ENCODE measurements around the gene PCYT2. TPM values are rescaled to one million over a fixed set of nuclear protein-coding genes. Genes with fewer than 3 reads are reported as not detected.

The PCYT2 gene
- total RNA-seq, 4 donors from 2014 or later: 23.7 to 34.2 (median 30.4) TPM

DNA sequence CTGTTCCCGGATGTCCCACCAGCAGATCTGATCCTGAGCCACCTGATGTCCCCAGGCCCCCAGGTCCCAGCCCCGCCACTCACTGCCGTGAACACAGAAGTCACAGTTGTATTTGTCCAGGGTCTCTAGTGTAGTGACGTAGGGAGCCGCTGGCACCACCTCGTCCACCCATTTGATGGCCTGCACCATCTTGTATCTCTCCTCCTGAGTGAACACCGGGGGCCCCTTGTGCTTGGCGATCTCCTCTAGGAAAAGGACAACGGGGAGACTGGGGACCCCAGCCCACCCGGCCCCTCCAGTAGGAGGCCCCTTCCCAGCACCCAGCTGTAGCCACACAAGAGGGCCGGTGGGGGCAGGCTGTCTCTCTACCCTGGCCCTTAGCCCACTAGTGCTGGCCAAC, 2.4 kb downstream of the PCYT2 start:
- Histone ChIP-seq H3K36me3 (peaks cover 53% of the 10 kb centered on the region), H3K4me1 (peaks cover 28% of the 10 kb centered on the region), H3K9me3 (no peaks in the 10 kb centered on the region), H3K27ac (no peak overlapping the region), H3K27me3 (no peaks in the 10 kb centered on the region), H3K4me3 (no peak overlapping the region)
- DNase-seq (ENCODE audit: low spot score in 2 of 2): no peak
- no CpG with 5 or more reads among the region's 11 CpGs for WGBS
- TF ChIP-seq EP300 (IDR thresholded peaks at IDR 0.05): no peak
- TF ChIP-seq POLR2AphosphoS5 (IDR thresholded peaks at IDR 0.05): no peak
- TF ChIP-seq POLR2A (IDR thresholded peaks at IDR 0.05): no peak
- TF ChIP-seq, protein P1, sequence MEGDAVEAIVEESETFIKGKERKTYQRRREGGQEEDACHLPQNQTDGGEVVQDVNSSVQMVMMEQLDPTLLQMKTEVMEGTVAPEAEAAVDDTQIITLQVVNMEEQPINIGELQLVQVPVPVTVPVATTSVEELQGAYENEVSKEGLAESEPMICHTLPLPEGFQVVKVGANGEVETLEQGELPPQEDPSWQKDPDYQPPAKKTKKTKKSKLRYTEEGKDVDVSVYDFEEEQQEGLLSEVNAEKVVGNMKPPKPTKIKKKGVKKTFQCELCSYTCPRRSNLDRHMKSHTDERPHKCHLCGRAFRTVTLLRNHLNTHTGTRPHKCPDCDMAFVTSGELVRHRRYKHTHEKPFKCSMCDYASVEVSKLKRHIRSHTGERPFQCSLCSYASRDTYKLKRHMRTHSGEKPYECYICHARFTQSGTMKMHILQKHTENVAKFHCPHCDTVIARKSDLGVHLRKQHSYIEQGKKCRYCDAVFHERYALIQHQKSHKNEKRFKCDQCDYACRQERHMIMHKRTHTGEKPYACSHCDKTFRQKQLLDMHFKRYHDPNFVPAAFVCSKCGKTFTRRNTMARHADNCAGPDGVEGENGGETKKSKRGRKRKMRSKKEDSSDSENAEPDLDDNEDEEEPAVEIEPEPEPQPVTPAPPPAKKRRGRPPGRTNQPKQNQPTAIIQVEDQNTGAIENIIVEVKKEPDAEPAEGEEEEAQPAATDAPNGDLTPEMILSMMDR (IDR thresholded peaks at IDR 0.05): no peak

DNA sequence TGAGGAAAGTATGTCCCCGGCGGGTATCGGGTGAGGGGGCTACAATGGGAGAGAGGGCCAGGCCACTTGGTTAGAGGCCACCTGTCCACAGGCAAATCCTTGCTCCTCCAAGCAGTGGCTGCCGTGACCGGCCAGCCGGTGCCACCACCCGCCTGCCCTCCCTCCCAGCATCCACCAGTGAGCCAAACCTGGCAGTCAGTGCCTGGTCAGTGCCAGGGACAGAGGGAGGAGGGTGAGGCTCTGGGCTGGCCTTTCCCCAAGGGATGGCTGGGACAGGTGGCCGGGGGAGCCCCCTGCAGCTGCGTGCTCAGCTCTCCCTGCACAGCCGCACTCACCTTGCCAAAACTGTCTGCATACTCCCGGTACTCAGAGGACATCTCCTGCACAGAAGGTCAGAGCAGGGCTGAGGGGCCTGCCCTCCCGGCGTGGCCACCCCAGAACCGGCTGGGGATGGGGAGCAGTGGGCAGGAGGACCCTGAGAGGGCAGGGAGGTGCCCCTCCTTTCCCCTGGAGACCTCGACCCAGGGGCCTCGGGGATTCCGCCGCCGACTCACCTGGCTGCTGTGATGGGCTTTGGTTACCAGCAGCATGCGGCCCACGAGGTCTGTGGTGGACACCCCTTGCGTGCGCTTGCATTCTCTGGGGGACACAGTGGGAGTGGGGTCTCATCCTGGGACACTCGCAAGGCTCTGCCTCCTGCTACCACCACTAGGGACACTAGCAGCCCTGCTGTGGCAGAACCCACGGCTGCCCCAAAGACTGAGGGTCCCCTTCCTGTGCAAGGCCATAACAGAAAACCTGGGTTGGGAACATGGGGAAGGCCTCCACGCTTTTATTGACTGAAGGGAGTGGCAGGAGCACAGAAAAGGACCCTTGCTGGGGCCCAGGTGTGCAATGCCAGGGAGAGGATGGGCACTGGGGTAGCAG, 3.7 kb downstream of the PCYT2 start:
- DNase-seq (ENCODE audit: low spot score in 2 of 2): no peak
- no peak overlapping the region for H3K27ac ChIP-seq
- H3K36me3 ChIP-seq: peaks cover 41% of the 10 kb centered on the region
- TF ChIP-seq EP300 (IDR thresholded peaks at IDR 0.05) (no peak), POLR2AphosphoS5 (IDR thresholded peaks at IDR 0.05) (no peak), POLR2A (IDR thresholded peaks at IDR 0.05) (no peak)
- TF ChIP-seq, protein P1 (IDR thresholded peaks at IDR 0.05): no peak
- WGBS: 97% methylated on average over 18 of the region's 26 CpGs
- no peaks in the 10 kb centered on the region for H3K9me3 ChIP-seq
- H3K27me3 ChIP-seq: no peaks in the 10 kb centered on the region
- no peak overlapping the region for H3K4me3 ChIP-seq
- peaks cover 30% of the 10 kb centered on the region for H3K4me1 ChIP-seq

DNA sequence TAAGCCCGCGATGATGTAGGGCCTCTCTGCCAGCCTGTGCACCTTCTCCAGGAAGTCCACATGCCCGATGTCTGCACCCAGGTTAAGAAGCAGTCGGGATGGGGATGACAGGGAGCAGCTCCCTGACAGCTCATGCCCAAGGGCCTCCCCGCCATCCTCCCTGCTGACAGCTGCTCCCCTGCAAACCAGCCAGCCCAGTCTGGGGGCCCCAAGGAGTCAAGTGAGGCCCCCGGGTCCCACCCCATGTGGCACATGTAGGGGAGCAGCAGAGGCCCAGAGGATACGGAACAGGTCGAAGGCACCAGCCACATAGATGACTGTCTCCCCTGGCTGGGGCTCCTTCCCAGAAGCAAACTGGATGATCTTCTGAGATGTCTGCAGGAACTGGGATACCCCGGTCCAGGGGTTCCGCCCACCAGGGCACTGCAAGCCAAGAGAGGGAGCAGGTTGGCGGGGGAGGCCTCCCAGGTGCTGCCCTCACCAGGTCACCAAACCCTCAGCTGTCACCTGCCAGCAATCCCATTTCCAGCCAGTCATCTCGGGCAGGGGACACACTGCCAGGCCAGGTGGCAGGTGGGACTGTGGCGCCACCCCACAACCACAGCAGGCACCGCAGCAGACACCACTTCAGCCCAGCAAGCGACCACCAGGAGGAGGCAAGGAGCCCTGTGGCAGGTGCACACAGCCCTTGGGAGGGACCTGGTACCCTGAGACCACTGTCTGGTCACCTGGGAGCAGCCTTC, 4.6 kb downstream of the PCYT2 start:
- peaks cover 30% of the 10 kb centered on the region for H3K4me1 ChIP-seq
- no peak for DNase-seq (ENCODE audit: low spot score in 2 of 2)
- WGBS: 100% methylated on average over 2 of the region's 15 CpGs
- no peaks in the 10 kb centered on the region for H3K9me3 ChIP-seq
- no peak overlapping the region for H3K4me3 ChIP-seq
- H3K36me3 ChIP-seq: peaks cover 37% of the 10 kb centered on the region
- no peak overlapping the region for H3K27ac ChIP-seq
- TF ChIP-seq POLR2A (IDR thresholded peaks at IDR 0.05): no peak
- no peak for TF ChIP-seq EP300 (IDR thresholded peaks at IDR 0.05)
- TF ChIP-seq, protein P1 (IDR thresholded peaks at IDR 0.05): no peak
- no peak for TF ChIP-seq POLR2AphosphoS5 (IDR thresholded peaks at IDR 0.05)
- no peaks in the 10 kb centered on the region for H3K27me3 ChIP-seq

DNA sequence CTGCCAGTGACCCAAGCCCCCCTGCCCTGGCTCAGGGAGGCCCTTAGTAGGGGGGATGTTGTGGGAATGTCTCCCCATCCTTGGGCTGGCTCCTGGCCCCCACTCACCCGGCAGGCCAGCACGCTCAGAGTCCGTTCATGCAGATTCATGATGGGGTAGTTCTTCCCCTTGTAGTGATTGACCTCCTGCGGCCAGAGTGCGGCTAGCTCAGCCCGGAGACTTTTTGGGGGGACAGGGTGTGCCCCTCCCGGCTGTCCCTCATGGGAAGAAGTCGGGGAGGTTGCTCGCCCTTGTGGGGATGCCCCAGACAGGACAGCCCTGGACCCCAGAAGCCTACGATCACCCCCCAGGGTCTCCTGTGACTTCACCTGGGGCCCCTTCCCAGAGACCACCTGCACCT, 5.2 kb downstream of the PCYT2 start:
- Histone ChIP-seq H3K27ac (no peak overlapping the region), H3K9me3 (no peaks in the 10 kb centered on the region), H3K27me3 (no peaks in the 10 kb centered on the region), H3K4me1 (peaks cover 31% of the 10 kb centered on the region), H3K36me3 (peaks cover 37% of the 10 kb centered on the region), H3K4me3 (no peak overlapping the region)
- no peak for DNase-seq (ENCODE audit: low spot score in 2 of 2)
- TF ChIP-seq POLR2A (IDR thresholded peaks at IDR 0.05): no peak
- TF ChIP-seq POLR2AphosphoS5 (IDR thresholded peaks at IDR 0.05): no peak
- WGBS: no CpG with 5 or more reads among the region's 10 CpGs

DNA sequence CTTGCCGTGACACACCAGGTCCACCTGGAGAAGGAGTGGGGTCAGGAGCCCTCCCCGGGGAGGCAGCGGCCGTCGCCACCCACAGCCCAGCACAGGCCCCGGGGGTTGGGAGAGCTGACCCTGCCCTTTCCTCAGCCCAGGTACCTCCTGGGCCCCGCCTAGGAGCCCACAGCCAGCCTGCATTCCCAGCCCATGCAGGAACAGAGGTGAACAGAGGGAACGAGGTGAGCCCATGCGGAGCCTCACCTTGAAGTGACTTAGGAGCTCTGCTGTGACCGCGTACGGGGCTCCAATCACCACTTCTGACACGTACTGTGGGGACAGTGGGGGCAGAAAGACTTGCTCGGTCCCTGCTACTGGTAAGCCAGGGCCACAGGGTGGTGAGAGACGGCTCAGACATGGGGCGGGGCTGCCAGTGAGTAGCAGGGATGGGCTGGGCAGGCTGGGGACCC, 5.7 kb downstream of the PCYT2 start:
- TF ChIP-seq POLR2AphosphoS5 (IDR thresholded peaks at IDR 0.05) (no peak), EP300 (IDR thresholded peaks at IDR 0.05) (no peak), POLR2A (IDR thresholded peaks at IDR 0.05) (no peak)
- TF ChIP-seq, protein P1 (IDR thresholded peaks at IDR 0.05): no peak
- Histone ChIP-seq H3K27ac (no peak overlapping the region), H3K27me3 (no peaks in the 10 kb centered on the region), H3K4me3 (no peak overlapping the region), H3K9me3 (no peaks in the 10 kb centered on the region), H3K4me1 (peaks cover 27% of the 10 kb centered on the region), H3K36me3 (peaks cover 38% of the 10 kb centered on the region)
- 92% methylated on average over 5 of the region's 16 CpGs for WGBS
- no peak for DNase-seq (ENCODE audit: low spot score in 2 of 2)
